Naive thymus-derived CD4-positive, alpha-beta T cell (primary cell): Measurements from ENCODE around the gene REG1B. TPM values are rescaled to one million over a fixed set of nuclear protein-coding genes. Genes with fewer than 3 reads are reported as not detected.

Experiments
- ATAC-seq: fragments of 150-1000 bp; cut with Tn5 transposase; 2 replicates; pipeline ENCODE4 v1.10.0; 2021; ENCODE audit warnings: mild to moderate bottlenecking, moderate library complexity
- CTCF ChIA-PET: fragments of 350-600 bp; sonication (Branson Sonifier 250); formaldehyde crosslinking; loops from one replicate; lab custom pipeline; 2021; ENCODE audit warnings: antibody characterized with exemption; lab: Charles Lee
- POLR2A ChIA-PET: fragments of 350-600 bp; sonication (Branson Sonifier 250); formaldehyde crosslinking; loops from one replicate; lab custom pipeline; 2021; ENCODE audit warnings: antibody characterized with exemption, inconsistent platforms; lab: Charles Lee
- DNase-seq, 9 donors: peaks; one replicate each; pipeline versions ENCODE4 v3.0.0 to v3.0.0-alpha.2; 2020 to 2022; ENCODE audit warnings: mixed read lengths in 1 of 9
- H3K27ac ChIP-seq: one replicate; pipeline ENCODE4 v1.7.0; 2013; ENCODE audit warnings: mild to moderate bottlenecking, low read depth, low read length, moderate library complexity
- H3K27me3 ChIP-seq, 2 donors: one replicate each; pipeline ENCODE4 v1.7.0; 2013; ENCODE audit warnings: low read length in 2 of 2, mild to moderate bottlenecking in 2 of 2, moderate library complexity in 2 of 2; ENCODE audit not compliant: control insufficient read depth in 2 of 2, insufficient read depth in 2 of 2
- H3K36me3 ChIP-seq, 3 experiments: 1 replicate in 2 of 3; 2 replicates in 1 of 3; pipeline ENCODE4 v1.7.0; 2013; ENCODE audit warnings: low read length in 3 of 3, mild to moderate bottlenecking in 3 of 3, moderate library complexity in 1 of 3; ENCODE audit not compliant: insufficient read depth in 3 of 3, control insufficient read depth in 2 of 3
- H3K4me1 ChIP-seq, 2 donors: one replicate each; pipeline ENCODE4 v1.7.0; 2013; ENCODE audit warnings: low read length in 2 of 2, mild to moderate bottlenecking in 2 of 2, moderate library complexity in 1 of 2; ENCODE audit not compliant: control insufficient read depth in 2 of 2, insufficient read depth in 2 of 2
- H3K4me3 ChIP-seq: 2 replicates; pipeline ENCODE4 v1.7.0; 2013; ENCODE audit warnings: mild to moderate bottlenecking, low read length
- H3K9me3 ChIP-seq, 3 experiments: 1 replicate in 2 of 3; 2 replicates in 1 of 3; pipeline ENCODE4 v1.7.0; 2013; ENCODE audit warnings: low read length in 3 of 3; ENCODE audit not compliant: control insufficient read depth in 2 of 3
- H3K27ac Mint-ChIP-seq, 9 donors: one replicate each; pipeline ENCODE4 v1.8.0; 2020 to 2022; ENCODE audit warnings: mixed read lengths in 9 of 9, mild to moderate bottlenecking in 8 of 9, moderate library complexity in 5 of 9, inconsistent platforms in 2 of 9
- H3K27me3 Mint-ChIP-seq, 5 donors: one replicate each; pipeline ENCODE4 v1.8.0; 2021 to 2022; ENCODE audit warnings: mixed read lengths in 5 of 5, mild to moderate bottlenecking in 1 of 5
- H3K36me3 Mint-ChIP-seq, 5 donors: one replicate each; pipeline ENCODE4 v1.8.0; 2020 to 2022; ENCODE audit warnings: mixed read lengths in 5 of 5, mild to moderate bottlenecking in 3 of 5, inconsistent platforms in 1 of 5
- H3K4me1 Mint-ChIP-seq, 7 donors: one replicate each; pipeline ENCODE4 v1.8.0; 2020 to 2022; ENCODE audit warnings: mixed read lengths in 7 of 7, mild to moderate bottlenecking in 3 of 7, inconsistent platforms in 1 of 7
- H3K4me3 Mint-ChIP-seq, 10 donors: one replicate each; pipeline ENCODE4 v1.8.0; 2020 to 2022; ENCODE audit warnings: mild to moderate bottlenecking in 10 of 10, mixed read lengths in 10 of 10, moderate library complexity in 6 of 10, inconsistent platforms in 2 of 10
- H3K9me3 Mint-ChIP-seq, 11 donors: one replicate each; pipeline ENCODE4 v1.8.0; 2020 to 2022; ENCODE audit warnings: mixed read lengths in 11 of 11, mild to moderate bottlenecking in 4 of 11, inconsistent platforms in 1 of 11, moderate library complexity in 1 of 11
- intact Hi-C, 2 donors: fragments of 100-400 bp; cut with micrococcal nuclease; formaldehyde crosslinking; loops; one replicate each; pipeline ENCODE4 v1.15.1; 2023
- polyA plus RNA-seq, 2 donors: library from polyadenylated mRNA; unstranded; fragments of 300-500 nt; fragmentation: Illumina TruSeq; gene quantifications; one replicate each; pipeline ENCODE4 v1.2.3, GENCODE V29; 2021
- total RNA-seq, 6 experiments: library from RNA in 5 of 6; stranded (reverse) in 5 of 6; gene quantifications; 1 replicate in 5 of 6; 2 replicates in 1 of 6; pipeline ENCODE4 v1.2.3 and lab custom pipeline; 2021 to 2026

REG1B gene
- total and polyA plus RNA-seq, 7 experiments from 2014 or later = not detected

DNA sequence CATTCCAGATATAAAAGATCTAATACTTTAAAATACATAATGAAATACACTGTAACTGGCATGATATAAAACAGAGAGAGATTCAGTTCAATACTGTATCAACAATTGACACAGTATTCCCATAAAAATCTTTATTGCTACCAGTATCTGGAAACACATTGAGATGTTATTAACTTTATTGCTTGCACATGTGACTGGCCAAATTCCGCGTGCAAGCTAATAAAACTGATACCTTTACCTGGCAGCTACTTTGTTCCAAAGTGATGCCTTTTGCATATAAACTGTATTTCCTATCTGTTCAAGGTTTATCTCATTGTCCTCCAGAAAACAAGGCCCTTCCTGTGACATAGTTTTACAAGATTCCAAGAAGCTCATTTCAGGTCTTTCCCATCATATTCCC, 15.4 kb upstream of the REG1B start:
- no peak for ATAC-seq
- no peak overlapping the region for H3K27ac ChIP-seq
- H3K36me3 ChIP-seq = no peaks in the 10 kb centered on the region
- peaks cover 0 to 9% (median 0%) of the 10 kb centered on the region in 3 experiments for H3K9me3 ChIP-seq
- intact Hi-C loops = no loop called here
- no peak for DNase-seq
- Mint-ChIP-seq H3K27ac (no peak overlapping the region), H3K4me3 (no peak overlapping the region), H3K4me1 (no peaks in the 10 kb centered on the region), H3K9me3 (peaks cover 4 to 19% (median 8%) of the 10 kb centered on the region in 11 donors), H3K36me3 (peaks cover 0 to 6% (median 0%) of the 10 kb centered on the region in 5 donors), H3K27me3 (no peaks in the 10 kb centered on the region)
- POLR2A ChIA-PET = no interaction called here
- CTCF ChIA-PET = no interaction called here
- H3K4me1 ChIP-seq = no peaks in the 10 kb centered on the region
- H3K4me3 ChIP-seq = no peak overlapping the region
- H3K27me3 ChIP-seq = no peaks in the 10 kb centered on the region

DNA sequence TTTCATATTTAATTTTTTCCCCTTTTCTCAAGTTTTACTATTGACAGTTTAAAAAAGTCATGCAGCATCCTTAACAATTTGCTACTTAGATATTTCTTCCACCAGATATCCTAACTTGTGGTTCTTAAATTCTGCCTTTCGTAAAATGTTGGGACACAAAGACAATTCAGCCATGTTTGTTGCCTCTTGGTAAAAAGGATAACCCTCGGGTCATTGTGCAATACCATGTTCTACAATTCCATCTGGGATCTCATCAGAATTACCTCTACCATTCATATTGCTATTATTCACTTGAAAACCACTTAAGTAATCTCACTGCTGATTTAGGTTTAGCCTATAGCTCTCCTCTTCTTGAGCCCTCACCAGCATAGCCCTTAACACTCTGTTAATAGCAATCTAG, 13.2 kb upstream of the REG1B start:
- H3K4me3 ChIP-seq = no peak overlapping the region
- H3K27me3 Mint-ChIP-seq = no peaks in the 10 kb centered on the region
- H3K4me1 Mint-ChIP-seq = no peaks in the 10 kb centered on the region
- no peak overlapping the region for H3K4me3 Mint-ChIP-seq
- POLR2A ChIA-PET = no interaction called here
- ATAC-seq = no peak
- no peak overlapping the region for H3K27ac ChIP-seq
- no peak overlapping the region for H3K27ac Mint-ChIP-seq
- peaks cover 0 to 9% (median 0%) of the 10 kb centered on the region in 3 experiments for H3K9me3 ChIP-seq
- H3K9me3 Mint-ChIP-seq = peaks cover 4 to 23% (median 12%) of the 10 kb centered on the region in 11 donors
- no peaks in the 10 kb centered on the region for H3K36me3 ChIP-seq
- H3K27me3 ChIP-seq = no peaks in the 10 kb centered on the region
- intact Hi-C loops = no loop called here
- no peaks in the 10 kb centered on the region for H3K4me1 ChIP-seq
- CTCF ChIA-PET = no interaction called here
- peaks cover 0 to 6% (median 0%) of the 10 kb centered on the region in 5 donors for H3K36me3 Mint-ChIP-seq
- no peak for DNase-seq

DNA sequence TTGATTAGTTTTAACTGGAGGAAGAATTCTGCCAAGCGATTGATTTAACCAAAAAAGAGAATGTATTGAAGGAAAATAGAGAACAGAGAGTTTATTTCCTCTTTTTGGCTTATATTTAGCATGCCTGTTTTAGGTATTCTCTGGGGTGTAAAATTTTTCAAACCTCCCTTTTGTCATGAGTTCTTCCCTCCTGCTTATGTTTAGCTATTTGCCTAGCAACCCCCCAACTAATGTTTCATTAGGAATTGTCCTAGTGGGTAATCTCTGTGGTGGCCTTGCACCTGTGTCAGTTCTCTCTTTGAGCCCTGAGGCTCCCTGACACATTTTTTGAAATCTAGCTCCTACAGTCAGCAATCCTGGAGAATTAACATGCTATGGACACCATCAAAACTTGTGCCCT, 12.5 kb upstream of the REG1B start:
- peaks cover 0 to 9% (median 0%) of the 10 kb centered on the region in 3 experiments for H3K9me3 ChIP-seq
- no peaks in the 10 kb centered on the region for H3K36me3 ChIP-seq
- Mint-ChIP-seq H3K36me3 (peaks cover 0 to 6% (median 0%) of the 10 kb centered on the region in 5 donors), H3K4me3 (no peak overlapping the region), H3K9me3 (peaks cover 4 to 23% (median 12%) of the 10 kb centered on the region in 11 donors), H3K27ac (no peak overlapping the region), H3K27me3 (no peaks in the 10 kb centered on the region), H3K4me1 (no peaks in the 10 kb centered on the region)
- no peaks in the 10 kb centered on the region for H3K27me3 ChIP-seq
- H3K27ac ChIP-seq = no peak overlapping the region
- DNase-seq = no peak
- CTCF ChIA-PET = no interaction called here
- no peak for ATAC-seq
- intact Hi-C loops = no loop called here
- no peak overlapping the region for H3K4me3 ChIP-seq
- H3K4me1 ChIP-seq = no peaks in the 10 kb centered on the region
- POLR2A ChIA-PET = no interaction called here

GRCh38 chr2:79099140-79099686, 11.4 kb upstream of the REG1B start:
- Mint-ChIP-seq H3K27ac (no peak overlapping the region), H3K9me3 (peaks cover 4 to 23% (median 11%) of the 10 kb centered on the region in 11 donors), H3K4me3 (no peak overlapping the region), H3K27me3 (no peaks in the 10 kb centered on the region), H3K36me3 (peaks cover 0 to 6% (median 0%) of the 10 kb centered on the region in 5 donors), H3K4me1 (no peaks in the 10 kb centered on the region)
- POLR2A ChIA-PET = no interaction called here
- no peaks in the 10 kb centered on the region for H3K27me3 ChIP-seq
- DNase-seq (no peak), ATAC-seq (no peak)
- H3K36me3 ChIP-seq = no peaks in the 10 kb centered on the region
- H3K4me1 ChIP-seq = no peaks in the 10 kb centered on the region
- H3K27ac ChIP-seq = no peak overlapping the region
- CTCF ChIA-PET = no interaction called here
- H3K9me3 ChIP-seq = peaks cover 0 to 9% (median 0%) of the 10 kb centered on the region in 3 experiments
- no peak overlapping the region for H3K4me3 ChIP-seq
- intact Hi-C loops = no loop called here

- H3K27ac ChIP-seq = no peak overlapping the region
- H3K27me3 ChIP-seq = no peaks in the 10 kb centered on the region
- no peaks in the 10 kb centered on the region for H3K4me1 Mint-ChIP-seq
- no peak for ATAC-seq
- POLR2A ChIA-PET = no interaction called here
- DNase-seq = no peak
- no peak overlapping the region for H3K4me3 ChIP-seq
- H3K4me1 ChIP-seq = no peaks in the 10 kb centered on the region
- intact Hi-C loops = no loop called here
- H3K27me3 Mint-ChIP-seq = no peaks in the 10 kb centered on the region
- CTCF ChIA-PET = no interaction called here
- no peak overlapping the region for H3K27ac Mint-ChIP-seq
- peaks cover 0 to 9% (median 0%) of the 10 kb centered on the region in 3 experiments for H3K9me3 ChIP-seq
- H3K4me3 Mint-ChIP-seq = no peak overlapping the region
- peaks cover 0 to 23% (median 11%) of the 10 kb centered on the region in 11 donors for H3K9me3 Mint-ChIP-seq
- peaks cover 0 to 6% (median 0%) of the 10 kb centered on the region in 5 donors for H3K36me3 Mint-ChIP-seq
- H3K36me3 ChIP-seq = no peaks in the 10 kb centered on the region
Measured at GRCh38 chr2:79097843-79098242, 10.1 kb upstream of the REG1B start.

GRCh38 chr2:79090693-79091092, 2.9 kb upstream of the REG1B start:
- H3K4me3 Mint-ChIP-seq = no peak overlapping the region
- POLR2A ChIA-PET = no interaction called here
- no peak for DNase-seq
- ATAC-seq = no peak
- no peak overlapping the region for H3K27ac Mint-ChIP-seq
- no peaks in the 10 kb centered on the region for H3K4me1 ChIP-seq
- CTCF ChIA-PET = interaction anchor here (0.6 kb wide), 1 partner anchor 15 kb away, joined by 3 read pairs; no protein-coding TSS in a partner anchor
- peaks cover 0 to 14% (median 0%) of the 10 kb centered on the region in 11 donors for H3K9me3 Mint-ChIP-seq
- H3K9me3 ChIP-seq = no peaks in the 10 kb centered on the region
- H3K4me1 Mint-ChIP-seq = no peaks in the 10 kb centered on the region
- H3K27ac ChIP-seq = no peak overlapping the region
- H3K36me3 Mint-ChIP-seq = no peaks in the 10 kb centered on the region
- intact Hi-C loops = no loop called here
- H3K36me3 ChIP-seq = no peaks in the 10 kb centered on the region
- no peak overlapping the region for H3K4me3 ChIP-seq
- no peaks in the 10 kb centered on the region for H3K27me3 ChIP-seq
- H3K27me3 Mint-ChIP-seq = peaks cover 0 to 5% (median 0%) of the 10 kb centered on the region in 5 donors

DNA sequence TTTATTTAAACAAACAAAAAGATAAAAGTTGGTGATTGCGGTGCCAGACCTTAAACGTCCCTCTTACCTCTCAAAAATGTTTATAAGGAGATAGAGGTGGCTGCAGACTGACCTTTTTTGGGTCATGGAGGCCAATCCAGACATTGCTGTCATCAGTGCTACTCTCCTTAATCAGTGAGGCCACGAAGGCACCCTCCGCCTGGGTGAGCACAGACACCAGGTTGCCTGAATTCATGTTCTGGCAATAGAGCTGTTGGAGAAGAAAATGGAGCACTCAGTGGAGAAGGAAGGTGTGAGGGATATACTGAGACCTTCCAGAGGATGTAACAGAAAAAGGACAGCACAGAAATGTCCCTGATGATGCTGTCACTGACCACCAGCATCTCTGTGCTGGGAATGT, 1.5 kb downstream of the REG1B start:
- Histone ChIP-seq H3K27ac (no peak overlapping the region), H3K4me3 (no peak overlapping the region), H3K4me1 (no peaks in the 10 kb centered on the region), H3K36me3 (no peaks in the 10 kb centered on the region), H3K27me3 (no peaks in the 10 kb centered on the region), H3K9me3 (no peaks in the 10 kb centered on the region)
- ChIA-PET CTCF (no interaction called here), POLR2A (no interaction called here)
- Mint-ChIP-seq H3K36me3 (no peaks in the 10 kb centered on the region), H3K4me3 (no peak overlapping the region), H3K4me1 (no peaks in the 10 kb centered on the region), H3K27ac (no peak overlapping the region), H3K9me3 (peaks cover 0 to 14% (median 5%) of the 10 kb centered on the region in 11 donors), H3K27me3 (peaks cover 0 to 9% (median 0%) of the 10 kb centered on the region in 5 donors)
- ATAC-seq = no peak
- DNase-seq = no peak
- intact Hi-C loops = no loop called here
